Tibial nerve (tissue), 4 donors: ENCODE results near the gene OAS2. TPM values are rescaled to one million over a fixed set of nuclear protein-coding genes. Genes with fewer than 3 reads are reported as not detected.

Experiments
- DNase-seq, 2 donors: peaks; one replicate each; pipeline ENCODE4 v3.0.0-alpha.2; 2019; ENCODE audit warnings: low spot score in 2 of 2
- H3K27ac ChIP-seq, 4 donors: fragments of 200-600 bp; sonication (generic) in 3 of 4; one replicate each; pipeline ENCODE4 v1.5.1; 2017 to 2019; ENCODE audit warnings: mild to moderate bottlenecking in 1 of 4
- H3K27me3 ChIP-seq, 2 donors: fragments of 200-600 bp; sonication (generic) in 1 of 2; one replicate each; pipeline versions ENCODE4 v1.5.1 to v1.6.0; 2017 to 2019
- H3K36me3 ChIP-seq, 3 donors: fragments of 200-600 bp; sonication (generic); one replicate each; pipeline ENCODE4 v1.5.1; 2018 to 2019
- H3K4me1 ChIP-seq, 4 donors: fragments of 200-600 bp; sonication (generic) in 3 of 4; one replicate each; pipeline ENCODE4 v1.5.1; 2017 to 2019
- H3K4me3 ChIP-seq, 4 donors: fragments of 200-600 bp; sonication (generic) in 3 of 4; one replicate each; pipeline ENCODE4 v1.5.1; 2017 to 2019; ENCODE audit warnings: mild to moderate bottlenecking in 1 of 4, moderate library complexity in 1 of 4
- H3K9me3 ChIP-seq, 4 donors: fragments of 200-600 bp; sonication (generic) in 3 of 4; one replicate each; pipeline ENCODE4 v1.5.1; 2017 to 2019
- EP300 ChIP-seq, 2 donors: sonication (generic); formaldehyde crosslinking; IDR thresholded peaks; one replicate each; pipeline ENCODE4 v1.6.1; 2017; ENCODE audit warnings: antibody characterized with exemption in 2 of 2, mild to moderate bottlenecking in 1 of 2
- POLR2A ChIP-seq, 2 donors: fragments of 450-650 bp; IDR thresholded peaks; one replicate each; pipeline ENCODE4 v1.6.1; 2017; ENCODE audit warnings: antibody characterized with exemption in 2 of 2, mild to moderate bottlenecking in 2 of 2, moderate library complexity in 2 of 2
- WGBS, 2 donors: methylation state at CpG; one replicate each; pipeline ENCODE4 v1.1.5; 2018; 5-methylcytosine and 5-hydroxymethylcytosine counted together
- total RNA-seq, 4 donors: library from RNA; depleted of rRNA; stranded (reverse); fragments of >200 nt; gene quantifications; one replicate each; pipeline ENCODE4 v1.1.0, GENCODE V29; 2016
- TF ChIP-seq, protein P1 (sequence below), 5 experiments: fragments of 200-600 bp in 3 of 5; fragments of 450-650 bp in 2 of 5; sonication (generic) in 3 of 5; IDR thresholded peaks; one replicate each; pipeline ENCODE4 v1.5.1; 2016 to 2019; ENCODE audit warnings: antibody characterized with exemption in 5 of 5, mild to moderate bottlenecking in 3 of 5, moderate library complexity in 2 of 5

OAS2 gene
- total RNA-seq, 4 donors from 2014 or later, result 3.1 to 28.4 (median 6.3) TPM

DNA sequence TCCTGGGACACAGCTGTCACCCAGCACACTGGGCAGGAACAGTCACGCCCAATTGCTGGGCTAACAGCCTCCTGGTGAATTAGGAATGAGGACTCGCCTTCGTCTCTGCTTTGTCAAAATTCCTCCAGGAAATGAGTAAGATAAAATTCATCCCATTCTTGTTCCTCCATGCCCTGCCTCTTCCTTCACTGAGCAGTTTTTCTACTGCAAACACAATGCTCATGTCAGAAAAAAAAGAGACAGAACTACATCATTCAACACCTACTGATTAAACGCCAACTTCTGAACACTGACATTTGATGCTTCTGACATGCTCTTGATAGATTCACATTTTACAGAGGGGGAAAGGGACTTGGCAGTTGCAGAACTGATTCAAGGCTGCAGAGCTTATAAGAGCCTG is 40.7 kb downstream of the OAS2 start:
- no peaks in the 10 kb centered on the region for H3K9me3 ChIP-seq
- no peaks in the 10 kb centered on the region for H3K27me3 ChIP-seq
- no peak overlapping the region for H3K27ac ChIP-seq
- no peak overlapping the region for H3K4me3 ChIP-seq
- 39 to 50% methylated on average over 4 of the region's 4 CpGs for WGBS, 2 donors
- no peaks in the 10 kb centered on the region for H3K4me1 ChIP-seq
- TF ChIP-seq, protein P1, sequence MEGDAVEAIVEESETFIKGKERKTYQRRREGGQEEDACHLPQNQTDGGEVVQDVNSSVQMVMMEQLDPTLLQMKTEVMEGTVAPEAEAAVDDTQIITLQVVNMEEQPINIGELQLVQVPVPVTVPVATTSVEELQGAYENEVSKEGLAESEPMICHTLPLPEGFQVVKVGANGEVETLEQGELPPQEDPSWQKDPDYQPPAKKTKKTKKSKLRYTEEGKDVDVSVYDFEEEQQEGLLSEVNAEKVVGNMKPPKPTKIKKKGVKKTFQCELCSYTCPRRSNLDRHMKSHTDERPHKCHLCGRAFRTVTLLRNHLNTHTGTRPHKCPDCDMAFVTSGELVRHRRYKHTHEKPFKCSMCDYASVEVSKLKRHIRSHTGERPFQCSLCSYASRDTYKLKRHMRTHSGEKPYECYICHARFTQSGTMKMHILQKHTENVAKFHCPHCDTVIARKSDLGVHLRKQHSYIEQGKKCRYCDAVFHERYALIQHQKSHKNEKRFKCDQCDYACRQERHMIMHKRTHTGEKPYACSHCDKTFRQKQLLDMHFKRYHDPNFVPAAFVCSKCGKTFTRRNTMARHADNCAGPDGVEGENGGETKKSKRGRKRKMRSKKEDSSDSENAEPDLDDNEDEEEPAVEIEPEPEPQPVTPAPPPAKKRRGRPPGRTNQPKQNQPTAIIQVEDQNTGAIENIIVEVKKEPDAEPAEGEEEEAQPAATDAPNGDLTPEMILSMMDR (IDR thresholded peaks at IDR 0.05), result no peak
- TF ChIP-seq POLR2A (IDR thresholded peaks at IDR 0.05) (no peak), EP300 (IDR thresholded peaks at IDR 0.05) (no peak)
- no peak for DNase-seq
- no peaks in the 10 kb centered on the region for H3K36me3 ChIP-seq

DNA sequence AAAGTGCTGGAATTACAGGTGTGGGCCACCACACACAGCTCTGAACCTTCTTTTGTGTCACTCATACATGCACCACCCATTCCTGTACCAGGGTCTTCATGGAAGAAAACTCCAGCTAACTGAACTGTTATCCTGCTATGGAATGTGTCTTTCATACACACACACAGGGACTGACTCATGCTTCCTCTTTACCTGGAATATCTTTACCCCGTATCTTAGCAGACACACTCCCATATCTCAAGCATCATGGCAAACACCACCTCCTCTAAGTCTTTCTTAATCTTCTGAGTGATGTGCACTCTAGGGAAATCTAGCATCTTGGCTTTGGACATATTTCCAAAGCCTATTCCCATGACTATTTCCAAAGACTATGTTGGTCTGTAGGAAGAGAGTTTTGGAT is 43.2 kb downstream of the OAS2 start:
- no peaks in the 10 kb centered on the region for H3K27me3 ChIP-seq
- H3K9me3 ChIP-seq, result no peaks in the 10 kb centered on the region
- WGBS, 2 donors, result 91 to 95% methylated on average over 1 of the region's 1 CpG
- H3K4me3 ChIP-seq, result no peak overlapping the region
- no peak for DNase-seq
- TF ChIP-seq EP300 (IDR thresholded peaks at IDR 0.05), result no peak
- TF ChIP-seq, protein P1 (IDR thresholded peaks at IDR 0.05), result no peak
- TF ChIP-seq POLR2A (IDR thresholded peaks at IDR 0.05), result no peak
- no peak overlapping the region for H3K27ac ChIP-seq
- no peaks in the 10 kb centered on the region for H3K36me3 ChIP-seq
- no peaks in the 10 kb centered on the region for H3K4me1 ChIP-seq

DNA sequence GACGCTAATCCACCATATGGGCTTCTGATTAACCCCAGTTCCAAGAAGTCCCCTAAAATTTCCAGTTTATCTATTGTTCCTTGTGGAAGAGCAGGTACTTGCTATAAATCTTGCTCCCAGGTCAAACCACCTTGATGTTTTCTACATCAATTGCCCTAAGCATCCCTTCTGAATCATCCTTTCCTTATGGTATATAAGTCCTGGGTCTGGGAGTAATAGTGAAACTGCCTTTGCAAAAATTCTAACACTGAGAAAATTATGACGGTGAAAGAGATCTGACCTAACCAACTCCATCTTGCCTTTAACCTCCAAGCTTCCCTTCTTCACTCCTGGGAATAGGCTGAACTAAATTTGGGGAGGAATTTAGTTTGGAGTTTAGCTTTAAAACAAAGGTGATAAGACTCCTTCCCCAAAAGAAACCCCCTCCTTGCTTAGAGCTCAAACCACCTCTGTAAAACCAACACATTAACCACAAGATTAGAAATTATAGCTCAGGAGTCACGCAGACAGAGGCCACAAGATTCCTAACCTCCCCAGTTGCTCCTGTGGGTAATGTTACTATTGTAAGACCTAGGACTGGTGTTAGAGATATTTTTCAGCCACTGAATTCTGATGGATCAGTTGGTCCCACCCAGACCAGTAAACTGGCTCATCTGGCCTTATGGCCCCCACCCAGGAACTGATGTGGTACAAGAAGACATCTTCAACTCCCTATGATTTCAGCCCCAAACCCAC is 44.4 kb downstream of the OAS2 start:
- TF ChIP-seq, protein P1 (IDR thresholded peaks at IDR 0.05), result no peak
- TF ChIP-seq POLR2A (IDR thresholded peaks at IDR 0.05) (no peak), EP300 (IDR thresholded peaks at IDR 0.05) (no peak)
- WGBS, 2 donors, result 76 to 80% methylated on average over 3 of the region's 3 CpGs
- Histone ChIP-seq H3K4me3 (no peak overlapping the region), H3K4me1 (no peaks in the 10 kb centered on the region), H3K36me3 (no peaks in the 10 kb centered on the region), H3K9me3 (no peaks in the 10 kb centered on the region), H3K27me3 (no peaks in the 10 kb centered on the region), H3K27ac (no peak overlapping the region)
- DNase-seq, result no peak

DNA sequence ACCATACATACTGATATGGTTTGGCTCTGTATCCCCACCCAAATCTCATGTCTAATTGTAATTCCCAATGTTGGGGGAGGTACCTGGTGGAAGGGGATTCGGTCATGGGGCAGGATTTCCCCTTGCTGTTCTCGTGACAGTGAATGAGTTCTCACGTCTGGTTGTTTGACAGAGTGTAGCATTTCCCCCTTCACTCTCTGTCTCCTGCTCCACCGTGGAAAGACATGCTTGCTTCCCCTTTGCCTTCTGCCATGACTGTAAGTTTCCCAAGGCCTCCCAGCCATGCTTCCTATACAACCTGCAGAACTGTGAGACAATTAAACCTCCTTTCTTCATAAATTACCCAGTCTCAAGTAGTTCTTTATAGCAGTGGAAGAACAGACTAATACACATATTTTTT is 49.4 kb downstream of the OAS2 start:
- 62 to 70% methylated on average over 4 of the region's 4 CpGs for WGBS, 2 donors
- no peak for DNase-seq
- H3K4me3 ChIP-seq, result no peak overlapping the region
- TF ChIP-seq POLR2A (IDR thresholded peaks at IDR 0.05) (no peak), EP300 (IDR thresholded peaks at IDR 0.05) (no peak)
- TF ChIP-seq, protein P1 (IDR thresholded peaks at IDR 0.05), result no peak
- no peaks in the 10 kb centered on the region for H3K36me3 ChIP-seq
- no peaks in the 10 kb centered on the region for H3K27me3 ChIP-seq
- no peaks in the 10 kb centered on the region for H3K9me3 ChIP-seq
- no peak overlapping the region for H3K27ac ChIP-seq
- H3K4me1 ChIP-seq, result peaks cover 0 to 5% (median 0%) of the 10 kb centered on the region in 4 donors

DNA sequence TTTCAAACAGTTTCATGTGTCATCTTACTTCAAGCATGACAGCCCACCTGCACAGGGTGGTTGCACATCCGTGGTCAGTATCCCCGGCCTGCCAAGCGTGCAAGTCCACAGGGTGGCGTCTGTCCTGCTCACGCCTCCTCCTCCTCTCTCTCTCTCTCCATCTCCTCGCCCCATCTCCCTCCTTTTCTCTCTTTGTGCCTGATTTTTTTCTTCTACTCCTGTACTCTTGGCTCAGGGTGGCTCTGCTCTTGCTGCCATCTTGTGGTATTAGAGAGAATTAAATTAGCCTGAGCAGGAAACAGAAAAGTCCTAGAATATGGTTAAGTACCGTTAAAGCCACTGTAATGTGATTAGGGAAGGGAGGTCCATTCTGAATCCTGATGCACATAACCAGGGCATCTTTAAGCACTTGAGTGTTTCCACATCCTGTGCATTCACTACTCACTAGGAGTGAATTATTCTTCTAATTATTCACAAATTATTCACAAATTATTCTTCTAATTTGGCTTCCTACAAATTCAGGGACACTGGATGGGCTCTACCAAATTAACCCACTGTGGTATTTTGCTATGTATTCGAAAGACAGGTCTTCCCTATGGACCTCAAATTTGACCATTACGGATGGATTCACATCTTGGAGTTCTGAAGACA is 52.7 kb downstream of the OAS2 start:
- no peak overlapping the region for H3K4me3 ChIP-seq
- TF ChIP-seq, protein P1 (IDR thresholded peaks at IDR 0.05), result peak; percentile 57 to 73 (median 65)
- TF ChIP-seq POLR2A (IDR thresholded peaks at IDR 0.05), result no peak
- no peak overlapping the region for H3K27ac ChIP-seq
- H3K9me3 ChIP-seq, result no peaks in the 10 kb centered on the region
- no peaks in the 10 kb centered on the region for H3K27me3 ChIP-seq
- WGBS, 2 donors, result 10 to 14% methylated on average over 9 of the region's 9 CpGs
- no peaks in the 10 kb centered on the region for H3K36me3 ChIP-seq
- peaks cover 0 to 5% (median 0%) of the 10 kb centered on the region in 4 donors for H3K4me1 ChIP-seq
- peak in 1 of 2 donors; percentile 40 for DNase-seq
